ENCODE measurements around the gene MINDY1.

- TF ChIP-seq CTCF (IDR thresholded peaks at IDR 0.05; ENCODE audit: low read length) (no peak), EZH2 (optimal IDR thresholded peaks at IDR 0.05; ENCODE audit: low read depth, low read length) (no peak), EZH2phosphoT487 (IDR thresholded peaks at IDR 0.05; ENCODE audit: low read length) (no peak)
Observed at GRCh38 chr1:150976879-150977694, 29.6 kb downstream of the MINDY1 start.

Measured in MM.1S (cell line).